Keratinocyte (primary cell): Measurements from ENCODE around the gene FAM162B. TPM values are rescaled to one million over a fixed set of nuclear protein-coding genes. Genes with fewer than 3 reads are reported as not detected.

Experiments used
- DNase-seq: peaks from one replicate; pipeline ENCODE4 v3.0.0-alpha.2; 2011; ENCODE audit warnings: low read depth, missing footprints, low spot score
- FAIRE-seq: peaks from 2 replicates; lab custom pipeline; 2011; peaks lifted over from hg19 to GRCh38; lab: Jason Lieb, UNC
- H2AFZ ChIP-seq: 2 replicates; pipeline ENCODE4 v1.6.0; 2012; ENCODE audit warnings: low read length, control low read depth, inconsistent platforms; ENCODE audit not compliant: control insufficient read depth
- H3K27ac ChIP-seq: 2 replicates; pipeline ENCODE4 v1.5.1; 2011; ENCODE audit warnings: low read length; ENCODE audit not compliant: control insufficient read depth, insufficient read depth
- H3K27me3 ChIP-seq: 3 replicates; pipeline ENCODE4 v1.6.0; 2011; ENCODE audit warnings: low read length; ENCODE audit not compliant: control insufficient read depth, insufficient read depth; ENCODE audit errors: extremely low read depth
- H3K36me3 ChIP-seq, 2 experiments: 2 replicates in 1 of 2; 3 replicates in 1 of 2; pipeline ENCODE4 v1.5.1; 2011; ENCODE audit warnings: low read length in 2 of 2, mild to moderate bottlenecking in 1 of 2; ENCODE audit not compliant: control insufficient read depth in 2 of 2, insufficient read depth in 2 of 2; ENCODE audit errors: extremely low read depth in 1 of 2
- H3K4me1 ChIP-seq: 3 replicates; pipeline ENCODE4 v1.5.1; 2011; ENCODE audit warnings: low read length; ENCODE audit not compliant: control insufficient read depth, insufficient read depth; ENCODE audit errors: extremely low read depth
- H3K4me2 ChIP-seq: 3 replicates; pipeline ENCODE4 v1.6.0; 2011; ENCODE audit warnings: low read depth, low read length; ENCODE audit not compliant: control insufficient read depth, insufficient read depth; ENCODE audit errors: extremely low read depth
- H3K4me3 ChIP-seq, 3 experiments: fragments of 200-600 bp in 1 of 3; sonication (generic) in 1 of 3; 2 replicates in 2 of 3; 3 replicates in 1 of 3; pipeline ENCODE4 v1.5.1; 2011 to 2016; ENCODE audit warnings: low read length in 3 of 3, mild to moderate bottlenecking in 3 of 3, control low read depth in 2 of 3, inconsistent platforms in 1 of 3, low read depth in 1 of 3, mixed read lengths in 1 of 3, mixed run types in 1 of 3, moderate library complexity in 1 of 3; ENCODE audit not compliant: control insufficient read depth in 2 of 3, insufficient read depth in 2 of 3; ENCODE audit errors: extremely low read depth in 1 of 3
- H3K79me2 ChIP-seq: 2 replicates; pipeline ENCODE4 v1.6.0; 2012; ENCODE audit warnings: low read length; ENCODE audit not compliant: control insufficient read depth, insufficient read depth
- H3K9ac ChIP-seq: 3 replicates; pipeline ENCODE4 v1.6.0; 2011; ENCODE audit warnings: low read length; ENCODE audit not compliant: control insufficient read depth, insufficient read depth; ENCODE audit errors: extremely low read depth
- H3K9me1 ChIP-seq: 3 replicates; pipeline ENCODE4 v1.6.0; 2011; ENCODE audit warnings: low read length; ENCODE audit not compliant: control insufficient read depth, insufficient read depth; ENCODE audit errors: extremely low read depth
- H3K9me3 ChIP-seq: 2 replicates; pipeline ENCODE4 v1.5.1; 2012; ENCODE audit warnings: low read depth, low read length; ENCODE audit not compliant: control insufficient read depth
- H4K20me1 ChIP-seq: 3 replicates; pipeline ENCODE4 v1.6.0; 2011; ENCODE audit warnings: low read length; ENCODE audit not compliant: control insufficient read depth, insufficient read depth; ENCODE audit errors: extremely low read depth
- EZH2 ChIP-seq: IDR thresholded peaks from one replicate; pipeline ENCODE4 v1.6.1; 2012; ENCODE audit warnings: inconsistent platforms, mild to moderate bottlenecking, low read length, moderate library complexity
- dilution Hi-C: fragments of 300-500 bp; cut with MboI; formaldehyde crosslinking; loops from one replicate; pipeline ENCODE4 v1.7.0; 2020; ENCODE audit warnings: low sequenced_read_pairs; ENCODE audit not compliant: extremely low pct_ligation_motif_present
- polyA plus RNA-seq, 5 experiments: library from polyadenylated mRNA; depleted of rRNA in 3 of 5; stranded (reverse) in 3 of 5; stranded (forward) in 1 of 5; unstranded in 1 of 5; fragments of >200 nt; gene quantifications; 1 replicate in 1 of 5; 2 replicates in 3 of 5; 3 replicates in 1 of 5; pipeline versions ENCODE4 v1.2.1 to v1.2.3, GENCODE V29; 2011 to 2012; ENCODE audit warnings: missing spikeins in 2 of 5, low read depth in 1 of 5, low replicate concordance in 1 of 5
- TF ChIP-seq, protein P1 (sequence below), 3 experiments: IDR thresholded peaks in 1 of 3; conservative IDR thresholded peaks in 1 of 3; optimal IDR thresholded peaks in 1 of 3; 2 replicates in 2 of 3; 3 replicates in 1 of 3; pipeline versions ENCODE3 to v1.5.1; 2011; ENCODE audit warnings: low read length in 3 of 3, mild to moderate bottlenecking in 3 of 3, moderate library complexity in 2 of 3, control low read depth in 1 of 3, inconsistent platforms in 1 of 3; ENCODE audit not compliant: insufficient read depth in 2 of 3; ENCODE audit errors: extremely low read depth in 1 of 3

The FAM162B gene
- polyA plus RNA-seq, 1 donor (not counting 4 experiments of a cell fraction or from before 2014, with no cell fraction given): not detected

DNA sequence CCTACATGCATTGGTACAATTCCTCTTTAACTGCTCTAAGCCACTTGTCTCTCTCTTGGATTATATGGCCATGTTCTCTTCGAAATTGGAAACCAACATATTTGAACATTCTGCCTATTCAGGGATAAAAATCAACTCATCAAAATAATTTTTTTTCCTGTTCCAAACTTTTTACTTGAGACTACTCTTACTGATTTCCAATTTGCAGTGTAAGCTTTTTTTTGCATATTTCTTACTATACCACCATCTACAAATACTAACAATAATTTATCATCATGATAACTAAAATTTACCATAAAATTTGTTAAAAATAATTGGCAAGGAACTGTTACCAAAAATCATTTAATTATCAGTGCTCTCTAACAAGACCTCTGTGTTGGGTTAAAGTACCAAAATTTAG is 6.9 kb upstream of the FAM162B start:
- no peak for TF ChIP-seq EZH2
- TF ChIP-seq, protein P1, sequence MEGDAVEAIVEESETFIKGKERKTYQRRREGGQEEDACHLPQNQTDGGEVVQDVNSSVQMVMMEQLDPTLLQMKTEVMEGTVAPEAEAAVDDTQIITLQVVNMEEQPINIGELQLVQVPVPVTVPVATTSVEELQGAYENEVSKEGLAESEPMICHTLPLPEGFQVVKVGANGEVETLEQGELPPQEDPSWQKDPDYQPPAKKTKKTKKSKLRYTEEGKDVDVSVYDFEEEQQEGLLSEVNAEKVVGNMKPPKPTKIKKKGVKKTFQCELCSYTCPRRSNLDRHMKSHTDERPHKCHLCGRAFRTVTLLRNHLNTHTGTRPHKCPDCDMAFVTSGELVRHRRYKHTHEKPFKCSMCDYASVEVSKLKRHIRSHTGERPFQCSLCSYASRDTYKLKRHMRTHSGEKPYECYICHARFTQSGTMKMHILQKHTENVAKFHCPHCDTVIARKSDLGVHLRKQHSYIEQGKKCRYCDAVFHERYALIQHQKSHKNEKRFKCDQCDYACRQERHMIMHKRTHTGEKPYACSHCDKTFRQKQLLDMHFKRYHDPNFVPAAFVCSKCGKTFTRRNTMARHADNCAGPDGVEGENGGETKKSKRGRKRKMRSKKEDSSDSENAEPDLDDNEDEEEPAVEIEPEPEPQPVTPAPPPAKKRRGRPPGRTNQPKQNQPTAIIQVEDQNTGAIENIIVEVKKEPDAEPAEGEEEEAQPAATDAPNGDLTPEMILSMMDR (optimal IDR thresholded peaks at IDR 0.05 in 1 of 3, IDR thresholded peaks at IDR 0.05 in 1 of 3, conservative IDR thresholded peaks at IDR 0.05 in 1 of 3; ENCODE audit: extremely low read depth in 1 of 3, insufficient read depth in 2 of 3, low read length in 3 of 3): no peak
- Histone ChIP-seq H3K4me1 (no peaks in the 10 kb centered on the region), H3K79me2 (no peaks in the 10 kb centered on the region), H3K27ac (no peak overlapping the region), H3K4me2 (no peak overlapping the region), H3K4me3 (no peak overlapping the region), H4K20me1 (no peaks in the 10 kb centered on the region), H2AFZ (no peak overlapping the region), H3K36me3 (no peaks in the 10 kb centered on the region), H3K9me3 (no peaks in the 10 kb centered on the region), H3K27me3 (no peaks in the 10 kb centered on the region), H3K9ac (no peak overlapping the region), H3K9me1 (no peaks in the 10 kb centered on the region)
- DNase-seq: no peak
- no peak for FAIRE-seq
- dilution Hi-C loops: no loop called here

DNA sequence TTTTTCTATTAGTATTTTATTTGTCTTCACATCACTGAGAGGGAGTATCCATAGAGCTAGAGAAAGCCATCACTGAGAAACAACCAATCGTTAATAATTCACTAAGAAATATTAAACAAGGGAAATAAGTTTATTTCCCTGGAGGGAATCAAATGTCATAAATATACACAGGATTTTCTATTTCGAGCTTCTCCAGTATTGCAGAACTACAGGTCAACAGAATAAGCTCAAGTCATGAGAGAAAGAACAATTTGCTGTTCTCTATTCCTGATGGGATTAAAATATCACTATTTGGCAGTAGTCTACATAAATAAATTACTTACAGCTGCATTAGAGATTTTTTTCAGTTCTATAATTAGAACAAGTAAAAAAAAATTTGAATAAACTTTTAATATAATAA is 2.2 kb upstream of the FAM162B start:
- FAIRE-seq (no peak), DNase-seq (no peak)
- Histone ChIP-seq H3K27me3 (peaks cover 31% of the 10 kb centered on the region), H4K20me1 (peaks cover 3% of the 10 kb centered on the region), H3K4me2 (no peak overlapping the region), H3K9ac (no peak overlapping the region), H3K79me2 (no peaks in the 10 kb centered on the region), H3K4me1 (no peaks in the 10 kb centered on the region), H3K9me3 (no peaks in the 10 kb centered on the region), H3K9me1 (no peaks in the 10 kb centered on the region), H3K36me3 (no peaks in the 10 kb centered on the region), H2AFZ (no peak overlapping the region), H3K27ac (no peak overlapping the region), H3K4me3 (no peak overlapping the region)
- dilution Hi-C loops: no loop called here
- TF ChIP-seq, protein P1 (optimal IDR thresholded peaks at IDR 0.05 in 1 of 3, IDR thresholded peaks at IDR 0.05 in 1 of 3, conservative IDR thresholded peaks at IDR 0.05 in 1 of 3; ENCODE audit: extremely low read depth in 1 of 3, insufficient read depth in 2 of 3, low read length in 3 of 3): no peak
- no peak for TF ChIP-seq EZH2
